H1 (cell line): ENCODE measurements around the gene IGSF23. TPM values are rescaled to one million over a fixed set of nuclear protein-coding genes. Genes with fewer than 3 reads are reported as not detected.

ENCODE experiments used
- CTCF ChIA-PET: fragments of 300-600 bp; sonication (Branson Sonifier 250); formaldehyde crosslinking; loops from one replicate; lab custom pipeline; 2021; ENCODE audit not compliant: partially characterized antibody; lab: Charles Lee
- POLR2A ChIA-PET: fragments of 300-600 bp; sonication (Branson Sonifier 250); formaldehyde crosslinking; loops from one replicate; lab custom pipeline; 2021; ENCODE audit warnings: inconsistent platforms; ENCODE audit not compliant: partially characterized antibody; lab: Charles Lee
- DNase-seq, 2 experiments: peaks; one replicate each; pipeline versions ENCODE4 v3.0.0 to v3.0.0-alpha.2; 2010 to 2022; ENCODE audit warnings: low spot score in 2 of 2, low read depth in 1 of 2, mixed read lengths in 1 of 2
- FAIRE-seq: peaks from 2 replicates; lab custom pipeline; 2011; peaks lifted over from hg19 to GRCh38; lab: Jason Lieb, UNC
- H2AFZ ChIP-seq: 2 replicates; pipeline ENCODE4 v1.8.1; 2012; ENCODE audit warnings: low read length, inconsistent platforms
- H2AK5ac ChIP-seq: 2 replicates; pipeline ENCODE4 v1.6.1; 2013; ENCODE audit warnings: low read depth, low read length
- H2BK120ac ChIP-seq: replicated peaks from 2 replicates; pipeline ENCODE3; 2013; ENCODE audit warnings: low read depth, low read length, inconsistent platforms
- H2BK12ac ChIP-seq: 2 replicates; pipeline ENCODE4 v1.6.1; 2013; ENCODE audit warnings: low read depth, low read length
- H2BK15ac ChIP-seq: 2 replicates; pipeline ENCODE4 v1.6.1; 2013; ENCODE audit warnings: low read length
- H2BK20ac ChIP-seq: 2 replicates; pipeline ENCODE4 v1.6.1; 2013; ENCODE audit warnings: low read length
- H2BK5ac ChIP-seq: 2 replicates; pipeline ENCODE4 v1.6.1; 2013; ENCODE audit warnings: low read depth, low read length
- H3K14ac ChIP-seq: 2 replicates; pipeline ENCODE4 v1.6.1; 2013; ENCODE audit warnings: inconsistent platforms; ENCODE audit not compliant: insufficient read length
- H3K18ac ChIP-seq: 2 replicates; pipeline ENCODE4 v1.6.1; 2013; ENCODE audit warnings: low read length; ENCODE audit errors: extremely low read depth
- H3K23ac ChIP-seq: 2 replicates; pipeline ENCODE4 v1.6.1; 2013; ENCODE audit warnings: inconsistent platforms; ENCODE audit not compliant: insufficient read length
- H3K23me2 ChIP-seq: 2 replicates; pipeline ENCODE4 v1.6.1; 2013; ENCODE audit warnings: low read depth, low read length
- H3K27ac ChIP-seq: 2 replicates; pipeline ENCODE4 v1.6.1; 2011; ENCODE audit warnings: low read depth, low read length, inconsistent platforms
- H3K27me3 ChIP-seq, 4 experiments: replicated peaks in 1 of 4; 1 replicate in 1 of 4; 2 replicates in 3 of 4; pipeline versions ENCODE4 v1.6.1 to v1.8.1; 2011 to 2013; ENCODE audit warnings: low read length in 3 of 4, mild to moderate bottlenecking in 3 of 4, inconsistent platforms in 2 of 4, mixed read lengths in 2 of 4, moderate library complexity in 1 of 4; ENCODE audit not compliant: control insufficient read depth in 3 of 4, insufficient read depth in 3 of 4; ENCODE audit errors: extremely low read depth in 1 of 4
- H3K36me3 ChIP-seq, 4 experiments: 2 replicates each; pipeline versions ENCODE4 v1.6.1 to v1.8.1; 2011 to 2013; ENCODE audit warnings: mild to moderate bottlenecking in 4 of 4, low read length in 3 of 4, moderate library complexity in 2 of 4, control low read depth in 1 of 4, inconsistent platforms in 1 of 4; ENCODE audit not compliant: insufficient read depth in 4 of 4, control insufficient read depth in 2 of 4
- H3K4ac ChIP-seq: replicated peaks from 2 replicates; pipeline ENCODE3; 2013; ENCODE audit warnings: low read length, low read depth, mixed read lengths, inconsistent platforms; ENCODE audit not compliant: insufficient read length
- H3K4me1 ChIP-seq, 4 experiments: replicated peaks in 1 of 4; 1 replicate in 1 of 4; 2 replicates in 3 of 4; pipeline versions ENCODE4 v1.6.1 to v1.8.1; 2011 to 2013; ENCODE audit warnings: low read length in 3 of 4, inconsistent platforms in 2 of 4, mixed read lengths in 1 of 4; ENCODE audit not compliant: insufficient read depth in 4 of 4, control insufficient read depth in 3 of 4
- H3K4me2 ChIP-seq, 2 experiments: 2 replicates each; pipeline versions ENCODE4 v1.6.1 to v1.8.1; 2011 to 2013; ENCODE audit warnings: low read depth in 2 of 2, low read length in 2 of 2, control low read depth in 1 of 2, inconsistent platforms in 1 of 2, mild to moderate bottlenecking in 1 of 2; ENCODE audit not compliant: insufficient read depth in 1 of 2
- H3K4me3 ChIP-seq, 4 experiments: fragments of 200-600, 300-600 bp in 1 of 4; sonication (generic), shearing (Covaris generic), sonication (Bioruptor Twin) in 1 of 4; 2 replicates each; pipeline versions ENCODE4 v1.5.1 to v1.8.1; 2011 to 2016; ENCODE audit warnings: low read length in 4 of 4, low read depth in 3 of 4, control low read depth in 2 of 4, inconsistent platforms in 2 of 4, mild to moderate bottlenecking in 2 of 4, mixed read lengths in 1 of 4, moderate library complexity in 1 of 4; ENCODE audit not compliant: insufficient read depth in 2 of 4; ENCODE audit errors: extremely low read depth in 1 of 4
- H3K56ac ChIP-seq: replicated peaks from 2 replicates; pipeline ENCODE3; 2013; ENCODE audit warnings: low read depth, mild to moderate bottlenecking, mixed read lengths, low read length, inconsistent platforms; ENCODE audit not compliant: insufficient read length
- H3K79me1 ChIP-seq: 2 replicates; pipeline ENCODE4 v1.6.1; 2013; ENCODE audit warnings: low read depth, low read length, control low read depth
- H3K79me2 ChIP-seq, 2 experiments: 2 replicates each; pipeline versions ENCODE4 v1.6.1 to v1.8.1; 2012 to 2013; ENCODE audit warnings: low read length in 2 of 2, mild to moderate bottlenecking in 2 of 2, inconsistent platforms in 1 of 2; ENCODE audit not compliant: insufficient read depth in 2 of 2, control insufficient read depth in 1 of 2
- H3K9ac ChIP-seq, 4 experiments: replicated peaks in 1 of 4; 1 replicate in 1 of 4; 2 replicates in 3 of 4; pipeline versions ENCODE4 v1.6.1 to v1.8.1; 2011 to 2013; ENCODE audit warnings: low read depth in 3 of 4, low read length in 3 of 4, control low read depth in 2 of 4, mild to moderate bottlenecking in 2 of 4, moderate library complexity in 2 of 4, inconsistent platforms in 1 of 4; ENCODE audit errors: extremely low read depth in 1 of 4
- H3K9me3 ChIP-seq, 2 experiments: 2 replicates each; pipeline versions ENCODE4 v1.6.1 to v1.8.1; 2012 to 2013; ENCODE audit warnings: mild to moderate bottlenecking in 2 of 2, moderate library complexity in 2 of 2, control low read depth in 1 of 2, inconsistent platforms in 1 of 2, low read depth in 1 of 2, low read length in 1 of 2, mixed read lengths in 1 of 2; ENCODE audit not compliant: insufficient read depth in 2 of 2
- H4K20me1 ChIP-seq, 2 experiments: replicated peaks in 1 of 2; 2 replicates each; pipeline versions ENCODE3 to v1.8.1; 2011 to 2013; ENCODE audit warnings: inconsistent platforms in 2 of 2, low read length in 2 of 2, mild to moderate bottlenecking in 1 of 2; ENCODE audit not compliant: insufficient read depth in 2 of 2, control insufficient read depth in 1 of 2
- H4K5ac ChIP-seq: 2 replicates; pipeline ENCODE4 v1.6.1; 2013; ENCODE audit warnings: low read length, low read depth, mixed read lengths, inconsistent platforms; ENCODE audit not compliant: insufficient read length
- H4K8ac ChIP-seq: 2 replicates; pipeline ENCODE4 v1.8.0; 2013; ENCODE audit warnings: mild to moderate bottlenecking, moderate library complexity, low read length, inconsistent platforms; ENCODE audit not compliant: insufficient read depth; ENCODE audit errors: extremely low read depth
- H4K91ac ChIP-seq: replicated peaks from 2 replicates; pipeline ENCODE3; 2013; ENCODE audit warnings: low read length, mixed read lengths, inconsistent platforms; ENCODE audit not compliant: insufficient read length
- ASH2L ChIP-seq: fragments of 200-600, 300-600 bp; sonication (generic); IDR thresholded peaks from one replicate; pipeline ENCODE4 v1.7.1; 2017; ENCODE audit warnings: low read length
- BCL11A ChIP-seq, 2 experiments: IDR thresholded peaks; one replicate each; pipeline ENCODE4 v1.6.1; 2011; ENCODE audit warnings: low read depth in 2 of 2, low read length in 2 of 2, mild to moderate bottlenecking in 2 of 2
- CBX5 ChIP-seq: fragments of 300-800, 300-1000 bp; sonication (generic); IDR thresholded peaks from 2 replicates; pipeline ENCODE4 v1.7.1; 2016; ENCODE audit warnings: antibody characterized with exemption, low read length, low read depth
- CHD2 ChIP-seq: IDR thresholded peaks from 2 replicates; pipeline ENCODE4 v1.6.1; 2012; ENCODE audit warnings: low read length, improper control_type of control experiment
- CTBP2 ChIP-seq: IDR thresholded peaks from 2 replicates; pipeline ENCODE4 v1.7.0; 2011; ENCODE audit warnings: borderline replicate concordance, mild to moderate bottlenecking, moderate library complexity, mixed read lengths, low read length; ENCODE audit not compliant: insufficient read depth, insufficient read length
- JUN ChIP-seq: IDR thresholded peaks from 2 replicates; pipeline ENCODE4 v1.6.1; 2011; ENCODE audit warnings: low read depth, mild to moderate bottlenecking, improper control_type of control experiment, low read length
- POU5F1 ChIP-seq: IDR thresholded peaks from 2 replicates; pipeline ENCODE4 v1.6.1; 2011; ENCODE audit warnings: low read depth, mild to moderate bottlenecking, low read length, moderate library complexity
- RFX5 ChIP-seq: IDR thresholded peaks from 2 replicates; pipeline ENCODE4 v1.6.1; 2011; ENCODE audit warnings: low read depth, low read length, improper control_type of control experiment, borderline replicate concordance
- SIX5 ChIP-seq: IDR thresholded peaks from 2 replicates; pipeline ENCODE4 v1.6.1; 2011; ENCODE audit warnings: mild to moderate bottlenecking, low read depth, low read length
- USF2 ChIP-seq: IDR thresholded peaks from 2 replicates; pipeline ENCODE4 v1.6.1; 2011; ENCODE audit warnings: low read length, improper control_type of control experiment
- WGBS, 2 experiments: shearing (Covaris generic) in 1 of 2; methylation state at CpG; one replicate each; pipeline versions ENCODE4 v1.1.6 to v1.1.7; 2013 to 2015; ENCODE audit warnings: low lambda C conversion rate in 2 of 2, mixed read lengths in 2 of 2, inconsistent platforms in 1 of 2, low coverage in 1 of 2, missing lambda C conversion rate in 1 of 2; ENCODE audit not compliant: insufficient replicate concordance in 2 of 2, insufficient coverage in 1 of 2, insufficient read length in 1 of 2; ENCODE audit errors: extremely low coverage in 1 of 2, missing lambda C conversion rate in 1 of 2; 5-methylcytosine and 5-hydroxymethylcytosine counted together
- polyA plus RNA-seq, 7 experiments: library from polyadenylated mRNA; depleted of rRNA in 3 of 7; stranded (reverse) in 5 of 7; unstranded in 2 of 7; fragments of >200 nt in 5 of 7; fragments of 200-250 nt in 2 of 7; gene quantifications; 1 replicate in 5 of 7; 2 replicates in 1 of 7; 4 replicates in 1 of 7; pipeline versions ENCODE4 v1.2.1 to v1.2.3, GENCODE V29; 2011 to 2013; ENCODE audit warnings: missing spikeins in 2 of 7, mixed read lengths in 2 of 7
- total RNA-seq: library from RNA; stranded (reverse); fragmentation: NEBNext Ultra II Directional; extraction: Animal tissue kit (Norgen Biotek cat#: 25700); gene quantifications from 2 replicates; pipeline ENCODE4 v1.2.1, GENCODE V29; 2021

IGSF23 gene
- total and polyA plus RNA-seq, 2 of the 8 experiments (the other 6 are each of a cell fraction or from before 2014, with no cell fraction given), result not detected

- Histone ChIP-seq H3K14ac (no peak overlapping the region), H2BK5ac (no peak overlapping the region), H3K23me2 (no peaks in the 10 kb centered on the region), H2AK5ac (no peak overlapping the region), H2BK120ac (no peak overlapping the region), H4K91ac (no peak overlapping the region), H2BK12ac (no peak overlapping the region), H4K5ac (no peak overlapping the region), H2BK20ac (no peak overlapping the region), H3K9ac (no peak overlapping the region), H3K9me3 (peaks cover 2 to 3% of the 10 kb centered on the region in 2 experiments; a peak in 3 of 4 replicates), H3K27ac (no peak overlapping the region), H3K4me1 (no peaks in the 10 kb centered on the region), H3K23ac (no peak overlapping the region), H4K8ac (no peak overlapping the region)
- no peak for DNase-seq
- no peak for TF ChIP-seq ASH2L
- TF ChIP-seq SIX5, result no peak
- no peak for TF ChIP-seq POU5F1
- TF ChIP-seq USF2, result no peak
- no peak for TF ChIP-seq CBX5
- TF ChIP-seq RFX5, result no peak
- no peak for TF ChIP-seq BCL11A (IDR thresholded peaks at IDR 0.05; ENCODE audit: low read depth in 2 of 2, low read length in 2 of 2)
- no peak for TF ChIP-seq JUN
- TF ChIP-seq CHD2, result no peak
- no peak for TF ChIP-seq CTBP2
- TF ChIP-seq, all 59 proteins: peak for 0
- H3K18ac ChIP-seq, result no peak overlapping the region
- H3K27me3 ChIP-seq, result no peaks in the 10 kb centered on the region
- no peaks in the 10 kb centered on the region for H3K79me1 ChIP-seq
- H4K20me1 ChIP-seq, result no peaks in the 10 kb centered on the region
- H3K36me3 ChIP-seq, result no peaks in the 10 kb centered on the region
- no peak overlapping the region for H3K4me2 ChIP-seq
- ChIA-PET POLR2A (interaction anchor here (0.8 to 0.9 kb wide), 2 partner anchors 12 to 38 kb away, joined by 3 to 4 read pairs; no protein-coding TSS in a partner anchor), CTCF (interaction anchor here (0.6 to 5.7 kb wide), 6 partner anchors 9 to 82 kb away, joined by 6 to 37 read pairs (median 24); no protein-coding TSS in a partner anchor)
- H3K4ac ChIP-seq, result no peak overlapping the region
- no peak overlapping the region for H2AFZ ChIP-seq
- no peaks in the 10 kb centered on the region for H3K79me2 ChIP-seq
- no peak overlapping the region for H2BK15ac ChIP-seq
- H3K4me3 ChIP-seq, result no peak overlapping the region
- WGBS, 2 experiments, result 90% methylated on average over 11 of the region's 11 CpGs; no CpG with 5 or more reads in 1 of the 2 experiments
- no peak overlapping the region for H3K56ac ChIP-seq
- no peak for FAIRE-seq
Measured at GRCh38 chr19:44580366-44580895, 32.9 kb upstream of the IGSF23 start.
